ENCODE results near the gene APOM. TPM values are rescaled to one million over a fixed set of nuclear protein-coding genes. Genes with fewer than 3 reads are reported as not detected.

APOM gene
- total RNA-seq, 4 donors from 2014 or later, result 0.67 to 2.1 (median 1.1) TPM

DNA sequence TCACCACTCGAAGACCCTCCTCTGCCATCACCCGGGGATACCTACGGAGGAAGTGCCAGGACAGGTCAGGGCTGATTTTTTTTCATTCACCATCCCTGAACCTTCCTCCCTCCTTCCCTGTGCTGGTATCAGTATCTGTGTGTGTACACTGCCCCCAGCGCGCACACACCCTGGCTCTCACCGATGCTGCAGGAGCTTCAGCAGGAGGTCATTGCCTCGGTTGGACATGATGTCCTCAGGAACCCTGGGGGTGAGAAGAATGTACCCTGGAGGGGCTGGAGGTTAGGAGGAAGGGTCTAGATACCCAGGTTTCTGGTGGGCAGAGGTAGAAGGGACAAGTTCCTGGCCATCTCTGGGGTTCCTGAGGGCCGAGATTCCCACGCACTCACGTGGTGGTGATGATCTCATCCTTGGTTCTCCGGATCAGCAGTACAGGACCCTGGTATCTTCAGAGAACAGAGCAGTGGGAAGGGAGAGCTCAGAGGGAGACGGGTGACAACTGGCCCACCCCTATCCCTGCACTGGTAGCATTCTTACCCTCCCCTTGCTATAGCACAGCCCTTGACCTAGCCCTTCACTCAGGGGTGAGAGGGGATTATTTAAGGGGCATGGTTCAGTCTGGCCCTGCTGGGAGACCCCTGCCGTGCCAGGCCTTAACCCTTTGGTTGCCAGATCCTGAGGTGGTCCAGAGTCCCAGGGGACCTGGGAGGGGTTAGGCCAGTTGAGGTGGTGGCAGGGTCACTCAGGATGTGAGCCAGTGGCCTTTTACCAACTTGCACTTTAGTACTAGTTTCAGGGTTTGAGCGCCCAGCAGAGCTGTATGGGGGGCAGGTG, 32.4 kb downstream of the APOM start:
- no peak for DNase-seq
- intact Hi-C loops (cut with DNase I), result loop anchor here (10.0 kb wide), 1 partner anchor 147 kb away; no protein-coding TSS in a partner anchor
- TF ChIP-seq, protein P1, sequence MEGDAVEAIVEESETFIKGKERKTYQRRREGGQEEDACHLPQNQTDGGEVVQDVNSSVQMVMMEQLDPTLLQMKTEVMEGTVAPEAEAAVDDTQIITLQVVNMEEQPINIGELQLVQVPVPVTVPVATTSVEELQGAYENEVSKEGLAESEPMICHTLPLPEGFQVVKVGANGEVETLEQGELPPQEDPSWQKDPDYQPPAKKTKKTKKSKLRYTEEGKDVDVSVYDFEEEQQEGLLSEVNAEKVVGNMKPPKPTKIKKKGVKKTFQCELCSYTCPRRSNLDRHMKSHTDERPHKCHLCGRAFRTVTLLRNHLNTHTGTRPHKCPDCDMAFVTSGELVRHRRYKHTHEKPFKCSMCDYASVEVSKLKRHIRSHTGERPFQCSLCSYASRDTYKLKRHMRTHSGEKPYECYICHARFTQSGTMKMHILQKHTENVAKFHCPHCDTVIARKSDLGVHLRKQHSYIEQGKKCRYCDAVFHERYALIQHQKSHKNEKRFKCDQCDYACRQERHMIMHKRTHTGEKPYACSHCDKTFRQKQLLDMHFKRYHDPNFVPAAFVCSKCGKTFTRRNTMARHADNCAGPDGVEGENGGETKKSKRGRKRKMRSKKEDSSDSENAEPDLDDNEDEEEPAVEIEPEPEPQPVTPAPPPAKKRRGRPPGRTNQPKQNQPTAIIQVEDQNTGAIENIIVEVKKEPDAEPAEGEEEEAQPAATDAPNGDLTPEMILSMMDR (IDR thresholded peaks at IDR 0.05), result no peak
- TF ChIP-seq POLR2A (IDR thresholded peaks at IDR 0.05), result no peak
- WGBS, 2 donors, result 80 to 90% methylated on average over 3 to 11 of the region's 14 CpGs
- Histone ChIP-seq H3K9me3 (no peaks in the 10 kb centered on the region), H3K27me3 (no peaks in the 10 kb centered on the region), H3K4me1 (peaks cover 0 to 10% (median 2%) of the 10 kb centered on the region in 3 donors), H3K4me3 (no peak overlapping the region), H3K27ac (no peak overlapping the region), H3K36me3 (peaks cover 31 to 88% (median 51%) of the 10 kb centered on the region in 3 donors)

DNA sequence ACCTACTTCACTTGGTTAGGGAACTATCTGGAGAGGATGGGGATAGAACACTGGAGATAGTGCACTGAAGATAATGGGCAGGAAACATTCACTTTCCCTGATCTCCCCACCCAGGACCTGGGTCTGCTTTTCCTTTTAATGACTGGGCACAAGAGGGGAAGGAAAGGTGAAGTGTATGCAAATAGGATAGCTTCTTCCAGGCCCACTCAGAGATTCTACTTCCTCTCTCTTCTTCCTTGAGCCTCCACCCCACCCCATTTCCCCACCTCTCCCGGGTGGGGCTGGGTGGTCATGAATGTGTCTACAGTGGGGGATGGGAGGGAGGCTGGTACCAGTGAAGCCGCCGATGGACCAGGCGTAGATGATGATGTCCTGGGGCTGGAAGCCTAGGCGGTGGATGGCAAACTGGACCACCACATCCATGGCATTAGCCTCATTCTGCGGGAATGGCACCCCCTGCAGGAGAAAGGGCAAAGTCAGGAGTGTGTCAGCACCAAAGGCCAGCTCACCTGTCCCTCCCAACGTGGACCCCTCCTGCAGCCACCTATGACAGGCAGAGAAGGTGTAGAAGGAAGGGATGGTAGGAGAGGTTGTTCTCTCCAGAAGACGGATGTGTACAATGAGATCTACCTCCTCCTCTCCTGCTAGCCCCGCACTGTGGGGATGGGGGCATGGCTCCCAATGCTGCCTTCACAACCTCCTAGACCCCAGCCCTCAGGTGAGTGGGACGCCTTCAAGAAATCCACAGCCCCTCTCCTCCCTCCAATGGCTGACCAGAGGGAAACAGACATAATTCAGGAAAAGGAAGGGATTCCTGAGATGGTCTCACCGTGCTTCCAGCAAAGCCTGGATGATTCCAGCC, 33.8 kb downstream of the APOM start:
- Histone ChIP-seq H3K27me3 (no peaks in the 10 kb centered on the region), H3K4me1 (no peaks in the 10 kb centered on the region), H3K27ac (no peak overlapping the region), H3K4me3 (no peak overlapping the region), H3K9me3 (no peaks in the 10 kb centered on the region), H3K36me3 (peaks cover 32 to 97% (median 61%) of the 10 kb centered on the region in 3 donors)
- whole genome bisulfite sequencing, 2 donors, result 65 to 82% methylated on average over 9 of the region's 11 CpGs
- intact Hi-C loops (cut with DNase I), result loop anchor here (10.0 kb wide), 1 partner anchor 145 kb away; no protein-coding TSS in a partner anchor
- DNase-seq, result no peak
- TF ChIP-seq POLR2A (IDR thresholded peaks at IDR 0.05), result no peak
- TF ChIP-seq, protein P1 (IDR thresholded peaks at IDR 0.05), result peak in 1 of 6 experiments; percentile 32

DNA sequence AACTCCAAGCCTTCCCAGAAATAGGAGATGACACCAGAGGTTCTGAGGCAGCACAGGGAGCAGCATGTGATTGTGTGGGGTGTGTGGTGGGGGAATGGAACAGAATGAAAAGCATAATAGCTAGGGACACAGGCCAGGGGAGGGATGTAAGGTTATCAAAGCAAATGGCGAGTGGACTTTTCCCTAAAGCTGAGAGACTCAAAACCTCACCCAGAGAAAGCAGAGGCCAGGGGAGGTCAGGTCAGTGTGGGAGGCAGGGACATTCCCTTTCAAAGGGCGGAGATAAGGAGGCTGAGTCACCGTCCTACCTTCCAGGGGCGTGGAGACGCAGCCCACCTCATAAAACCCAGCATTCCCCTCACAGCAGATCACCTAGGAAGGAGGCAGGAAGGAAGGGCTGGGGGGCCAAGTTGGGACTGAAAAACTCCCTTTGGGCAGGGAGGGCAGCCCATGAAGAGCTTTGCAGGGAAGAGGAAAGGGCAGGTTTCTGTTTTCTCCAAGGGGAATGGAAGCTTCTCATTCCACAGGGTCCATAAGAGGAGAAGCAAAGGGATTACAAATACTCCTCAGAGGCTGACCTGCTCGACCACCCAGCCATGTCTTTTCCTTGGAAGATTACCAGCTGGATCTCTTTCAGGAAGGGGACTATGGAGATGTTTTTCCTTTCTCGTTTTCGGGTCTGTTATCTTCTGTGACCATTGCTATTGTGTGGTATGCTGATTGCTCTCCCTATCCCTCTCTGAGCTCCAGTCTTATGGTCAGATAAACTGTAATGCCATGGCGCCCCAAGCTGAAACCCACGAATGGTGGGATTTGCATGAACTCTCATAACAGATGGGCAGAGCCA, 34.8 kb downstream of the APOM start:
- no peak for DNase-seq
- Histone ChIP-seq H3K4me3 (no peak overlapping the region), H3K27ac (no peak overlapping the region), H3K27me3 (no peaks in the 10 kb centered on the region), H3K36me3 (peaks cover 35 to 100% (median 68%) of the 10 kb centered on the region in 3 donors), H3K9me3 (no peaks in the 10 kb centered on the region), H3K4me1 (no peaks in the 10 kb centered on the region)
- intact Hi-C loops (cut with DNase I), result no loop called here
- WGBS, 2 donors, result 60 to 64% methylated on average over 10 of the region's 10 CpGs
- TF ChIP-seq POLR2A (IDR thresholded peaks at IDR 0.05), result no peak
- TF ChIP-seq, protein P1 (IDR thresholded peaks at IDR 0.05), result no peak

DNA sequence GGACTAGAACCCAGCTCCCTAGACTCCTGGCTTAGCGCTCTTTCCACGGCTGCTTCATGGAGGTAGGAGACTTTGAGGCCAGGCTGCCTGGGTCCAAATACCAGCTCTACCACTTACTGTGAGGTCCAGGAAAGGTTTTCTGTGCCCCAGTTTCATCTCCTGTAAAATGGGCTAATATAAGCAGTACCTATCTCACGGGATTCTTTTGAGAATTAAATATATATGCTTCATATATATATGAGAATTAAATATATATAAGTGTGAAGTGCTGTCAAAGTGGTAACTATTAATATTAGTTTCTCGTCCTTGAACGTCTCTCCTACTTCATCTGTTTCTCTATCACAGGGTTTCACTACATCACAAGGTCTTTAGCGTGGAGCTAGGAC, 35.4 kb downstream of the APOM start:
- Histone ChIP-seq H3K4me3 (no peak overlapping the region), H3K27ac (no peak overlapping the region), H3K36me3 (peaks cover 35 to 100% (median 69%) of the 10 kb centered on the region in 3 donors), H3K9me3 (no peaks in the 10 kb centered on the region), H3K27me3 (no peaks in the 10 kb centered on the region), H3K4me1 (no peaks in the 10 kb centered on the region)
- DNase-seq, result no peak
- TF ChIP-seq, protein P1 (IDR thresholded peaks at IDR 0.05), result no peak
- WGBS, 2 donors, result 88 to 93% methylated on average over 6 of the region's 6 CpGs
- intact Hi-C loops (cut with DNase I), result no loop called here

Data from esophagus squamous epithelium (tissue), 5 donors.